ENCODE results near the gene GNPTAB. TPM values are rescaled to one million over a fixed set of nuclear protein-coding genes. Genes with fewer than 3 reads are reported as not detected.
A peak's percentile ranks its signal among the peaks of the same experiment; 100 is the strongest.

GNPTAB gene
- total and polyA plus RNA-seq, 2 of the 13 experiments (the other 11 are each of a cell fraction or from before 2014, with no cell fraction given) = 13.6 to 19.4 TPM

- no TSS peak for BruUV-seq (replicated peaks)
- Histone ChIP-seq H3K27ac (ENCODE audit: extremely low read length, insufficient read depth, low read length) (peak overlapping the region; percentile 37), H3K9me3 (ENCODE audit: low read length) (no peaks in the 10 kb centered on the region), H3K36me3 (replicated peaks in 1 of 2; ENCODE audit: control insufficient read depth in 1 of 2, insufficient read depth in 2 of 2, low read length in 2 of 2) (peaks cover 3 to 6% of the 10 kb centered on the region in 2 experiments; a peak in 4 of 5 replicates), H2AFZ (ENCODE audit: low read length) (no peak overlapping the region), H3K4me2 (ENCODE audit: low read depth, low read length) (peak overlapping the region; percentile 41), H3K4me3 (replicated peaks in 1 of 3; ENCODE audit: insufficient read depth in 1 of 3, low read depth in 2 of 3, low read length in 3 of 3) (no peak overlapping the region), H3K4me1 (ENCODE audit: insufficient read depth, low read length) (peaks cover 85% of the 10 kb centered on the region), H4K20me1 (ENCODE audit: insufficient read depth, low read length) (peaks cover 20% of the 10 kb centered on the region), H3K9ac (ENCODE audit: insufficient read depth, low read depth, low read length) (no peak overlapping the region), H3K27me3 (ENCODE audit: control insufficient read depth in 1 of 2, insufficient read depth in 2 of 2, low read length in 2 of 2) (no peaks in the 10 kb centered on the region; a peak in 1 of 5 replicates), H3K79me2 (ENCODE audit: insufficient read depth, low read length) (peaks cover 95% of the 10 kb centered on the region)
- intact Hi-C loops (cut with micrococcal nuclease; ENCODE audit: unreplicated experiment) (loop anchor here (5.0 kb wide), 2 partner anchors 38 to 93 kb away; no protein-coding TSS in a partner anchor), in situ Hi-C loops (cut with HindIII; ENCODE audit: extremely low pct_ligation_motif_present, low pct_unique_long_range_greater_than_20kb) (no loop called here)
- FAIRE-seq (no peak), ATAC-seq (no peak), DNase-seq (ENCODE audit: low spot score) (no peak)
- WGBS (ENCODE audit: low lambda C conversion rate) = 74% methylated on average over 4 of the region's 4 CpGs
- ChIA-PET POLR2A (interaction anchor here (1.1 kb wide), 1 partner anchor 12 kb away, joined by 5 read pairs; no protein-coding TSS in a partner anchor), CTCF (ENCODE audit: low intra/inter-chr PET ratio, low total read pairs) (no interaction called here)
- TF ChIP-seq SOX13 (IDR thresholded peaks at IDR 0.05) = no peak
- TF ChIP-seq SOX13 (CRISPR knock-in tag; conservative IDR thresholded peaks at IDR 0.05 in 1 of 2, IDR thresholded peaks at IDR 0.05 in 1 of 2) = 0 out of 4 replicates have a peak, but pooled peaks of 1 of the 2 experiments have one; percentile 8
- TF ChIP-seq ELF4 (CRISPR knock-in tag; IDR thresholded peaks at IDR 0.05; ENCODE audit: borderline replicate concordance) = no peak
- no peak for TF ChIP-seq ZSCAN9 (CRISPR knock-in tag; IDR thresholded peaks at IDR 0.05; ENCODE audit: borderline replicate concordance)
- no peak for TF ChIP-seq MTA3 (CRISPR knock-in tag; IDR thresholded peaks at IDR 0.05)
- TF ChIP-seq MEIS2 (CRISPR knock-in tag; IDR thresholded peaks at IDR 0.05) = no peak
- TF ChIP-seq ZNF318 (CRISPR knock-in tag; IDR thresholded peaks at IDR 0.05) = no peak
- TF ChIP-seq YEATS4 (CRISPR knock-in tag; IDR thresholded peaks at IDR 0.05; ENCODE audit: borderline replicate concordance) = no peak
- TF ChIP-seq SOX6 (IDR thresholded peaks at IDR 0.05) = no peak
- TF ChIP-seq SOX6 (CRISPR knock-in tag; IDR thresholded peaks at IDR 0.05) = no peak
- no peak for TF ChIP-seq THRA (CRISPR knock-in tag; IDR thresholded peaks at IDR 0.05; ENCODE audit: borderline replicate concordance)
- no peak for TF ChIP-seq ISL2 (CRISPR knock-in tag; IDR thresholded peaks at IDR 0.05)
- TF ChIP-seq ESRRA (CRISPR knock-in tag; IDR thresholded peaks at IDR 0.05; ENCODE audit: low read depth) = no peak
- peak; percentile 26; the same call in 1 of the 2 replicates for TF ChIP-seq SAP130 (CRISPR knock-in tag; IDR thresholded peaks at IDR 0.05; ENCODE audit: low read depth)
- no peak for TF ChIP-seq ZNF577 (CRISPR knock-in tag; IDR thresholded peaks at IDR 0.05; ENCODE audit: borderline replicate concordance, low read depth)
Measured at GRCh38 chr12:101710288-101710687, 120.5 kb downstream of the GNPTAB start.
